Spleen (tissue), 11 donors: Measurements from ENCODE around the gene CLDN11. TPM values are rescaled to one million over a fixed set of nuclear protein-coding genes. Genes with fewer than 3 reads are reported as not detected.

Experiments used
- DNase-seq: peaks from one replicate; pipeline ENCODE4 v3.0.0-alpha.2; 2020
- H3K27ac ChIP-seq, 8 donors: fragments of 200-600 bp; sonication (generic) in 7 of 8; 1 replicate in 4 of 8; 2 replicates in 4 of 8; pipeline versions ENCODE4 v1.5.0 to v1.8.0; 2016 to 2021; ENCODE audit warnings: inconsistent platforms in 4 of 8, mild to moderate bottlenecking in 4 of 8, moderate library complexity in 1 of 8
- H3K27me3 ChIP-seq, 7 donors: fragments of 200-600 bp; sonication (generic) in 6 of 7; replicated peaks in 1 of 7; 1 replicate in 4 of 7; 2 replicates in 3 of 7; pipeline versions ENCODE4 v1.5.0 to v1.8.0; 2016 to 2021; ENCODE audit warnings: inconsistent platforms in 3 of 7, mild to moderate bottlenecking in 1 of 7
- H3K36me3 ChIP-seq, 6 donors: fragments of 200-600 bp; sonication (generic) in 5 of 6; 1 replicate in 4 of 6; 2 replicates in 2 of 6; pipeline versions ENCODE4 v1.5.0 to v1.8.0; 2016 to 2021; ENCODE audit warnings: inconsistent platforms in 2 of 6
- H3K4me1 ChIP-seq, 6 donors: fragments of 200-600 bp; sonication (generic) in 5 of 6; 1 replicate in 3 of 6; 2 replicates in 3 of 6; pipeline versions ENCODE4 v1.5.0 to v1.8.0; 2016 to 2021; ENCODE audit warnings: inconsistent platforms in 3 of 6
- H3K4me3 ChIP-seq, 8 donors: fragments of 200-600 bp; sonication (generic) in 7 of 8; 1 replicate in 4 of 8; 2 replicates in 4 of 8; pipeline versions ENCODE4 v1.5.0 to v1.8.0; 2016 to 2021; ENCODE audit warnings: inconsistent platforms in 4 of 8, mild to moderate bottlenecking in 4 of 8, moderate library complexity in 2 of 8
- H3K9me3 ChIP-seq, 8 donors: fragments of 200-600 bp; sonication (generic) in 7 of 8; 1 replicate in 4 of 8; 2 replicates in 4 of 8; pipeline versions ENCODE4 v1.5.0 to v1.8.0; 2016 to 2021; ENCODE audit warnings: inconsistent platforms in 4 of 8
- POLR2A ChIP-seq, 3 donors: fragments of 450-650 bp; IDR thresholded peaks; one replicate each; pipeline ENCODE4 v1.5.1; 2017; ENCODE audit warnings: antibody characterized with exemption in 3 of 3, mild to moderate bottlenecking in 1 of 3
- POLR2AphosphoS5 ChIP-seq, 3 donors: sonication (generic); formaldehyde crosslinking; IDR thresholded peaks; one replicate each; pipeline ENCODE4 v1.5.1; 2017; ENCODE audit warnings: antibody characterized with exemption in 3 of 3
- WGBS, 5 donors: extraction: QIAGEN DNeasy Blood & Tissue Kit in 3 of 5; methylation state at CpG; one replicate each; pipeline versions ENCODE4 v1.1.5 to v1.1.7; 2013 to 2018; 5-methylcytosine and 5-hydroxymethylcytosine counted together
- intact Hi-C: fragments of 100-400 bp; cut with DNase I; formaldehyde crosslinking; loops from one replicate; pipeline ENCODE4 v1.15.0; 2023; ENCODE audit warnings: low total_unique reads
- polyA plus RNA-seq, 3 donors: library from polyadenylated mRNA; stranded (reverse); fragments of 200-250 nt; gene quantifications; one replicate each; pipeline ENCODE4 v1.2.1, GENCODE V29; 2013
- total RNA-seq, 7 donors: library from RNA; depleted of rRNA in 3 of 7; stranded (reverse); fragments of >200 nt in 3 of 7; fragmentation: NEBNext Ultra II Directional in 4 of 7; extraction: Animal tissue kit (Norgen Biotek cat#: 25700) in 4 of 7; gene quantifications; one replicate each; pipeline versions ENCODE4 v1.1.0 to v1.2.1, GENCODE V29; 2016 to 2021
- TF ChIP-seq, protein P1 (sequence below), 11 experiments: fragments of 200-600 bp in 7 of 11; fragments of 450-650 bp in 4 of 11; sonication (generic) in 4 of 11; IDR thresholded peaks in 8 of 11; conservative IDR thresholded peaks in 3 of 11; 1 replicate in 7 of 11; 2 replicates in 4 of 11; pipeline versions ENCODE4 v1.4.0 to v1.8.0; 2016 to 2021; ENCODE audit warnings: antibody characterized with exemption in 11 of 11, inconsistent platforms in 4 of 11, mild to moderate bottlenecking in 1 of 11
- donor health status: healthy with polysubstance abuse.
- donor health status: DM: no; HTN: no; CAD: no; lungs with moderate emphysema.
- donor health status: DM: no; HTN: no; CAD: no.
- donor health status: Bipolar disorder and iron deficiency.
- donor health status: healthy.
- donor health status: DM: no; HTN: no; CAD: no.
- donor health status: DM: yes; HTN: yes; CAD: no.

CLDN11 gene
- total and polyA plus RNA-seq, 10 donors = 0.70 to 10.7 (median 4.1) TPM

DNA sequence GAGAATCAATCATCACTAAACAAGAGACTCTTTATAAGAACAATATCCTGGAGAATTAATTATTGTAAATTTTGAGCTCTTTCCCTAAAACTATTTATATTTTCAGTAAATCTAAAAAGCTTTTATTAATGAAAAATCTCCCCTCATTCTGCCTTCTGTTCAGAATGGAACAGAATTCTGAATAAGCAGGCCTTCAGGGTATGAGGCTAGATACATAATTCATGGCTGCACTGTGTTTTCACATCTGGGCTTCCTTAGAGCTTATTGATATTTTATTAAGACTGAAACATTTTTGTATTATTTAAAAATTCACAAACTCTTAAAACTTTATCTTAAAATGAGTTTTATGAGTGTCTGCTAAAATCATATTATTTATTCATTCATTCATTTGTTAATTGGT is 24.8 kb downstream of the CLDN11 start:
- intact Hi-C loops = no loop called here

DNA sequence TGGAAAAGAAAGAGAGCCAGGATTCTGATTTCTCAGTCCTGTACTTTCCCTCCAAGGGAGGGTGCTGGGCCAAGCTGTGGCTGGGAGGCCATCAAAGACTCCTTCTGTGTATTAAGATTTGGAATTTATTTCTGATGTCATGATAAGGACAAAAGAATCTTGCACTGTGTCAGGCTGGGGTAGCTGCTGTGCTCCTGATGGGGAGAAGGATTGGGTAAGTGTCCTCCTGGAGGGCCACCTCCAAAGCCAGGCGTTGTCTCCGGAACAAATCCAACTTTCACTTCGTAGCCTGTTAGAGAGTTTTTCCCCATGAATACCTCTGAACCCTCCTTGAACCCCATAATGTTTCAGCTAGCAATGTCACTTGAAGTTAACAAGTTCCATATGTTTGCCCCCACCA is 29.9 kb downstream of the CLDN11 start:
- TF ChIP-seq, protein P1, sequence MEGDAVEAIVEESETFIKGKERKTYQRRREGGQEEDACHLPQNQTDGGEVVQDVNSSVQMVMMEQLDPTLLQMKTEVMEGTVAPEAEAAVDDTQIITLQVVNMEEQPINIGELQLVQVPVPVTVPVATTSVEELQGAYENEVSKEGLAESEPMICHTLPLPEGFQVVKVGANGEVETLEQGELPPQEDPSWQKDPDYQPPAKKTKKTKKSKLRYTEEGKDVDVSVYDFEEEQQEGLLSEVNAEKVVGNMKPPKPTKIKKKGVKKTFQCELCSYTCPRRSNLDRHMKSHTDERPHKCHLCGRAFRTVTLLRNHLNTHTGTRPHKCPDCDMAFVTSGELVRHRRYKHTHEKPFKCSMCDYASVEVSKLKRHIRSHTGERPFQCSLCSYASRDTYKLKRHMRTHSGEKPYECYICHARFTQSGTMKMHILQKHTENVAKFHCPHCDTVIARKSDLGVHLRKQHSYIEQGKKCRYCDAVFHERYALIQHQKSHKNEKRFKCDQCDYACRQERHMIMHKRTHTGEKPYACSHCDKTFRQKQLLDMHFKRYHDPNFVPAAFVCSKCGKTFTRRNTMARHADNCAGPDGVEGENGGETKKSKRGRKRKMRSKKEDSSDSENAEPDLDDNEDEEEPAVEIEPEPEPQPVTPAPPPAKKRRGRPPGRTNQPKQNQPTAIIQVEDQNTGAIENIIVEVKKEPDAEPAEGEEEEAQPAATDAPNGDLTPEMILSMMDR (IDR thresholded peaks at IDR 0.05 in 8 of 11, conservative IDR thresholded peaks at IDR 0.05 in 3 of 11) = no peak
- no peak for TF ChIP-seq POLR2A (IDR thresholded peaks at IDR 0.05)
- WGBS, 5 donors = 78 to 96% (median 86%) methylated on average over 3 of the region's 3 CpGs
- intact Hi-C loops = no loop called here
- Histone ChIP-seq H3K36me3 (no peaks in the 10 kb centered on the region), H3K4me3 (no peak overlapping the region), H3K27ac (no peak overlapping the region), H3K4me1 (no peaks in the 10 kb centered on the region), H3K9me3 (no peaks in the 10 kb centered on the region), H3K27me3 (no peaks in the 10 kb centered on the region)
- DNase-seq = no peak

More for the DNA sequence above, 24.8 kb downstream of the CLDN11 start:
- Histone ChIP-seq H3K4me3 (no peak overlapping the region), H3K27ac (no peak overlapping the region), H3K27me3 (peaks cover 0 to 11% (median 0%) of the 10 kb centered on the region in 7 donors), H3K4me1 (no peaks in the 10 kb centered on the region), H3K36me3 (no peaks in the 10 kb centered on the region), H3K9me3 (no peaks in the 10 kb centered on the region)
- TF ChIP-seq POLR2AphosphoS5 (IDR thresholded peaks at IDR 0.05) (no peak), POLR2A (IDR thresholded peaks at IDR 0.05) (no peak)
- TF ChIP-seq, protein P1 (IDR thresholded peaks at IDR 0.05 in 8 of 11, conservative IDR thresholded peaks at IDR 0.05 in 3 of 11) = no peak
- no peak for DNase-seq

DNA sequence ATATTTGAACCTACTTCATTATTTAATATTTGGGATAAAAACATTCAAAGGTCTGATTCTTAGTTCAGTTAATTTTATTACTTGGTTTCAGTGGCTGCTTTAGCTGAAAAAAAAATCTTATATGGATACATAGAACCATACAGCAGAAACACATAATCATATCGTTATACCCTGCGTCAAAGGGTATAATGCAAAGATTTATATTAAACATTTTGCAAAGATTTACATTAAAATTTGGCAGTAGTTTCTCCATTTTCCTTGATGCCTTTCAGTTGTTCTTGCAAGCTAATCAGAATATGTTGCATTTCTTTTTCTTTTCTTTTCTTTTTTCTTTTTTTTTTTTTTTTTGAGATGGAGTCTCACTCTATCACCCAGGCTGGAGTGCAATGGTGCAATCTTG is 31.4 kb downstream of the CLDN11 start:
- intact Hi-C loops = no loop called here
- no peaks in the 10 kb centered on the region for H3K27me3 ChIP-seq
- H3K9me3 ChIP-seq = no peaks in the 10 kb centered on the region
- no peaks in the 10 kb centered on the region for H3K36me3 ChIP-seq
- H3K4me1 ChIP-seq = no peaks in the 10 kb centered on the region
- TF ChIP-seq, protein P1 (IDR thresholded peaks at IDR 0.05 in 8 of 11, conservative IDR thresholded peaks at IDR 0.05 in 3 of 11) = no peak
- no peak for TF ChIP-seq POLR2A (IDR thresholded peaks at IDR 0.05)
- TF ChIP-seq POLR2AphosphoS5 (IDR thresholded peaks at IDR 0.05) = no peak
- 93 to 99% (median 95%) methylated on average over 2 of the region's 2 CpGs for WGBS, 5 donors
- no peak for DNase-seq
- no peak overlapping the region for H3K27ac ChIP-seq
- H3K4me3 ChIP-seq = no peak overlapping the region

DNA sequence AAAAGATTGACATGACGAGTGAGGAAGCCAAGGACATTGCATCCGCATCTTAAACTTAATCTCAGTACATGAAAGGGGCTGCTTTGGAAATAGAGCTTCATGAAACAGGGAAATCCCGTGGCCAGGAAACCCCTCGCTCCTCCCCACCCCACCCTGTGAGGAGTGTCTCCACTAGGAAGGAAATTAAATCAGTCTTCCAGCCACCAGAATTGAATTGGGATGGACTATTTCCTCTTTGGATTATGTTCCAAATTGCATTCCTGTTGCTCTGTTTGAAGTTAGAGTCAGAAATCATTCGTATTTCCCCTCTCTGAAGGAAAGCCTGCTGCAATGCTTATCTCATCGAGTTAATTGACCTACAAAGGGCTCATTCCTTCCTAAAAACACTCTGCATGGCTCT is 35.8 kb downstream of the CLDN11 start:
- TF ChIP-seq POLR2AphosphoS5 (IDR thresholded peaks at IDR 0.05) (no peak), POLR2A (IDR thresholded peaks at IDR 0.05) (no peak)
- TF ChIP-seq, protein P1 (IDR thresholded peaks at IDR 0.05 in 8 of 11, conservative IDR thresholded peaks at IDR 0.05 in 3 of 11) = no peak
- intact Hi-C loops = no loop called here
- Histone ChIP-seq H3K36me3 (no peaks in the 10 kb centered on the region), H3K4me3 (no peak overlapping the region), H3K27me3 (peaks cover 0 to 9% (median 0%) of the 10 kb centered on the region in 7 donors), H3K9me3 (no peaks in the 10 kb centered on the region), H3K4me1 (no peaks in the 10 kb centered on the region), H3K27ac (peak overlapping the region in 1 of 8 donors; percentile 26)
- WGBS, 5 donors = 48 to 65% (median 54%) methylated on average over 6 of the region's 6 CpGs
- DNase-seq = no peak
